Measurements from ENCODE around the gene NDUFB6. TPM values are rescaled to one million over a fixed set of nuclear protein-coding genes. Genes with fewer than 3 reads are reported as not detected.

NDUFB6 gene
- total RNA-seq, 2 donors from 2014 or later: 43.0 to 56.4 TPM

- H3K27me3 ChIP-seq (replicated peaks; ENCODE audit: insufficient read depth): no peaks in the 10 kb centered on the region
- 64% methylated on average over 3 of the region's 3 CpGs for WGBS
- no peak for DNase-seq (ENCODE audit: low spot score)
- H3K9me3 ChIP-seq: no peaks in the 10 kb centered on the region
- peaks cover 0 to 3% of the 10 kb centered on the region in 2 donors for H3K36me3 ChIP-seq
- no peak overlapping the region for H3K4me3 ChIP-seq
- TF ChIP-seq POLR2A (IDR thresholded peaks at IDR 0.05) (no peak), CTCF (IDR thresholded peaks at IDR 0.05) (no peak), POLR2AphosphoS5 (IDR thresholded peaks at IDR 0.05) (no peak)
- no peak overlapping the region for H3K27ac ChIP-seq
- intact Hi-C loops (cut with DNase I): no loop called here
- H3K4me1 ChIP-seq (replicated peaks): no peaks in the 10 kb centered on the region
Observed at GRCh38 chr9:32558408-32558934, 14.5 kb downstream of the NDUFB6 start.

GRCh38 chr9:32554591-32554990 lies 18.4 kb downstream of the NDUFB6 start:
- Histone ChIP-seq H3K27ac (no peak overlapping the region), H3K9me3 (no peaks in the 10 kb centered on the region), H3K4me1 (replicated peaks) (no peaks in the 10 kb centered on the region), H3K27me3 (replicated peaks; ENCODE audit: insufficient read depth) (no peaks in the 10 kb centered on the region), H3K36me3 (peaks cover 0 to 3% of the 10 kb centered on the region in 2 donors), H3K4me3 (no peak overlapping the region)
- TF ChIP-seq CTCF (IDR thresholded peaks at IDR 0.05): no peak
- TF ChIP-seq POLR2A (IDR thresholded peaks at IDR 0.05): no peak
- no peak for TF ChIP-seq POLR2AphosphoS5 (IDR thresholded peaks at IDR 0.05)
- no peak for DNase-seq (ENCODE audit: low spot score)
- intact Hi-C loops (cut with DNase I): no loop called here

GRCh38 chr9:32554107-32554506 lies 18.9 kb downstream of the NDUFB6 start:
- H3K4me1 ChIP-seq (replicated peaks): no peaks in the 10 kb centered on the region
- intact Hi-C loops (cut with DNase I): no loop called here
- no peaks in the 10 kb centered on the region for H3K9me3 ChIP-seq
- H3K27me3 ChIP-seq (replicated peaks; ENCODE audit: insufficient read depth): no peaks in the 10 kb centered on the region
- TF ChIP-seq POLR2AphosphoS5 (IDR thresholded peaks at IDR 0.05) (no peak), POLR2A (IDR thresholded peaks at IDR 0.05) (no peak), CTCF (IDR thresholded peaks at IDR 0.05) (no peak)
- H3K36me3 ChIP-seq: peaks cover 0 to 3% of the 10 kb centered on the region in 2 donors
- no peak overlapping the region for H3K27ac ChIP-seq
- DNase-seq (ENCODE audit: low spot score): no peak
- WGBS: 88% methylated on average over 2 of the region's 2 CpGs
- H3K4me3 ChIP-seq: no peak overlapping the region

- Histone ChIP-seq H3K9me3 (no peaks in the 10 kb centered on the region), H3K4me1 (replicated peaks) (no peaks in the 10 kb centered on the region), H3K36me3 (peaks cover 0 to 3% of the 10 kb centered on the region in 2 donors), H3K4me3 (peak within 1 kb of the TSS; percentile 72 to 74), H3K27me3 (replicated peaks; ENCODE audit: insufficient read depth) (no peaks in the 10 kb centered on the region), H3K27ac (peak within 1 kb of the TSS; percentile 91 to 94)
- TF ChIP-seq POLR2AphosphoS5 (IDR thresholded peaks at IDR 0.05): peak; percentile 92
- peak in 1 of 4 experiments; percentile 19 for TF ChIP-seq CTCF (IDR thresholded peaks at IDR 0.05)
- TF ChIP-seq POLR2A (IDR thresholded peaks at IDR 0.05): peak; percentile 80
- intact Hi-C loops (cut with DNase I): no loop called here
- under 1% methylated on average over 46 of the region's 46 CpGs for WGBS
- peak; percentile 86 for DNase-seq (ENCODE audit: low spot score)
Observed at GRCh38 chr9:32552172-32552872, 20.6 kb downstream of the NDUFB6 start, which contains the start of the genes SMIM27 and TOPORS. SMIM27 (plus strand) TSS chr9:32552327; CDS start chr9:32552435, 108 bp downstream. TOPORS (minus strand) TSS chr9:32552586; CDS start chr9:32552436, 150 bp downstream.

Measured in prostate gland (tissue), 2 donors.